Osteoblast (primary cell): ENCODE results near the gene PHLDA3. TPM values are rescaled to one million over a fixed set of nuclear protein-coding genes. Genes with fewer than 3 reads are reported as not detected.

Experiments
- DNase-seq: peaks from one replicate; pipeline ENCODE4 v3.0.0; 2011; ENCODE audit warnings: low spot score, mixed read lengths; ENCODE audit not compliant: insufficient read length; ENCODE audit errors: missing footprints
- H2AFZ ChIP-seq: 2 replicates; pipeline ENCODE4 v1.6.0; 2011; ENCODE audit warnings: mild to moderate bottlenecking, low read length
- H3K27ac ChIP-seq: 2 replicates; pipeline ENCODE4 v1.5.1; 2011; ENCODE audit warnings: mild to moderate bottlenecking, low read depth, low read length, moderate library complexity
- H3K27me3 ChIP-seq: 2 replicates; pipeline ENCODE4 v1.6.0; 2012; ENCODE audit warnings: mild to moderate bottlenecking, control low read depth, inconsistent platforms, low read length, moderate library complexity; ENCODE audit not compliant: insufficient read depth
- H3K36me3 ChIP-seq: 2 replicates; pipeline ENCODE4 v1.5.1; 2011; ENCODE audit warnings: mild to moderate bottlenecking, low read length, control low read depth, moderate library complexity; ENCODE audit not compliant: insufficient read depth
- H3K4me1 ChIP-seq: 2 replicates; pipeline ENCODE4 v1.5.1; 2011; ENCODE audit warnings: mild to moderate bottlenecking, low read length, control low read depth, moderate library complexity; ENCODE audit not compliant: insufficient read depth
- H3K4me2 ChIP-seq: 2 replicates; pipeline ENCODE4 v1.6.0; 2011; ENCODE audit warnings: mild to moderate bottlenecking, low read length; ENCODE audit not compliant: insufficient read depth
- H3K4me3 ChIP-seq: fragments of 200-600 bp; sonication (generic); 3 replicates; pipeline ENCODE4 v1.5.1; 2012; ENCODE audit warnings: mild to moderate bottlenecking, low read length, inconsistent platforms; ENCODE audit not compliant: insufficient read depth
- H3K79me2 ChIP-seq: 2 replicates; pipeline ENCODE4 v1.6.0; 2012; ENCODE audit warnings: mild to moderate bottlenecking, low read length, control low read depth, inconsistent platforms; ENCODE audit not compliant: insufficient read depth
- H3K9me3 ChIP-seq: 2 replicates; pipeline ENCODE4 v1.5.1; 2011; ENCODE audit warnings: low read depth, low read length, control low read depth
- H4K20me1 ChIP-seq: 2 replicates; pipeline ENCODE4 v1.6.0; 2012; ENCODE audit warnings: mild to moderate bottlenecking, low read length, control low read depth; ENCODE audit not compliant: insufficient read depth
- CTCF ChIP-seq: IDR thresholded peaks from 2 replicates; pipeline ENCODE4 v1.5.1; 2011; ENCODE audit warnings: mild to moderate bottlenecking, low read depth, low read length, moderate library complexity; ENCODE audit errors: extremely low read depth
- total RNA-seq: library from RNA; depleted of rRNA; stranded (reverse); fragments of >200 nt; gene quantifications from 2 replicates; pipeline ENCODE4 v1.2.3, GENCODE V29; 2012

PHLDA3 gene
- total RNA-seq, 1 donor, result 116 TPM

GRCh38 chr1:201436393-201436792 lies 32.6 kb downstream of the PHLDA3 start:
- Histone ChIP-seq H3K4me3 (no peak overlapping the region), H3K79me2 (no peaks in the 10 kb centered on the region), H3K9me3 (peaks cover 2% of the 10 kb centered on the region), H2AFZ (no peak overlapping the region), H3K36me3 (no peaks in the 10 kb centered on the region), H3K4me1 (peaks cover 6% of the 10 kb centered on the region), H3K27me3 (peaks cover 4% of the 10 kb centered on the region), H4K20me1 (no peaks in the 10 kb centered on the region), H3K27ac (no peak overlapping the region), H3K4me2 (no peak overlapping the region)
- DNase-seq, result no peak
- TF ChIP-seq CTCF, result no peak

- no peak for TF ChIP-seq CTCF
- no peak for DNase-seq
- Histone ChIP-seq H2AFZ (no peak overlapping the region), H3K36me3 (no peaks in the 10 kb centered on the region), H3K79me2 (no peaks in the 10 kb centered on the region), H3K4me1 (peaks cover 6% of the 10 kb centered on the region), H3K27ac (no peak overlapping the region), H4K20me1 (no peaks in the 10 kb centered on the region), H3K9me3 (no peaks in the 10 kb centered on the region), H3K27me3 (peaks cover 9% of the 10 kb centered on the region), H3K4me3 (no peak overlapping the region), H3K4me2 (no peak overlapping the region)
Measured at GRCh38 chr1:201434266-201434665, 34.7 kb downstream of the PHLDA3 start.

- H3K4me3 ChIP-seq, result no peak overlapping the region
- H3K4me1 ChIP-seq, result peaks cover 6% of the 10 kb centered on the region
- peaks cover 9% of the 10 kb centered on the region for H3K27me3 ChIP-seq
- H4K20me1 ChIP-seq, result no peaks in the 10 kb centered on the region
- no peak overlapping the region for H2AFZ ChIP-seq
- H3K27ac ChIP-seq, result no peak overlapping the region
- no peaks in the 10 kb centered on the region for H3K79me2 ChIP-seq
- DNase-seq, result no peak
- no peak for TF ChIP-seq CTCF
- no peak overlapping the region for H3K4me2 ChIP-seq
- H3K9me3 ChIP-seq, result no peaks in the 10 kb centered on the region
- H3K36me3 ChIP-seq, result no peaks in the 10 kb centered on the region
Measured at GRCh38 chr1:201433609-201434008, 35.4 kb downstream of the PHLDA3 start.

GRCh38 chr1:201430776-201431175 lies 38.2 kb downstream of the PHLDA3 start:
- Histone ChIP-seq H3K4me3 (no peak overlapping the region), H3K4me2 (no peak overlapping the region), H3K9me3 (no peaks in the 10 kb centered on the region), H3K36me3 (no peaks in the 10 kb centered on the region), H3K27ac (no peak overlapping the region), H3K4me1 (peaks cover 1% of the 10 kb centered on the region), H4K20me1 (no peaks in the 10 kb centered on the region), H3K27me3 (peaks cover 13% of the 10 kb centered on the region), H3K79me2 (no peaks in the 10 kb centered on the region), H2AFZ (no peak overlapping the region)
- no peak for TF ChIP-seq CTCF
- DNase-seq, result no peak
